Measurements from ENCODE around the gene VSTM4.

The VSTM4 gene

GRCh38 chr10:49036638-49037037 is 78.7 kb downstream of the VSTM4 start:
- no peak for DNase-seq

GRCh38 chr10:49035920-49036319 is 79.4 kb downstream of the VSTM4 start:
- DNase-seq, result no peak

GRCh38 chr10:49034925-49035324 is 80.4 kb downstream of the VSTM4 start:
- no peak for DNase-seq

GRCh38 chr10:49033939-49034338 is 81.4 kb downstream of the VSTM4 start:
- no peak for DNase-seq

- DNase-seq, result no peak
Measured at GRCh38 chr10:49029666-49030065, 85.7 kb downstream of the VSTM4 start.

- DNase-seq, result no peak
Measured at GRCh38 chr10:49028639-49029038, 86.7 kb downstream of the VSTM4 start.

- DNase-seq, result no peak
Measured at GRCh38 chr10:49025347-49025983, 89.9 kb downstream of the VSTM4 start.

- no peak for DNase-seq
Measured at GRCh38 chr10:49024484-49024883, 90.8 kb downstream of the VSTM4 start.

GRCh38 chr10:49023752-49024151 is 91.6 kb downstream of the VSTM4 start:
- no peak for DNase-seq

GRCh38 chr10:49023071-49023470 is 92.3 kb downstream of the VSTM4 start:
- DNase-seq, result no peak

GRCh38 chr10:49021685-49022084 is 93.6 kb downstream of the VSTM4 start:
- no peak for DNase-seq

GRCh38 chr10:49015700-49016099 is 99.6 kb downstream of the VSTM4 start:
- no peak for DNase-seq

- DNase-seq, result no peak
Measured at GRCh38 chr10:49012603-49013002, 102.7 kb downstream of the VSTM4 start.

GRCh38 chr10:49011756-49012155 is 103.6 kb downstream of the VSTM4 start:
- no peak for DNase-seq

- no peak for DNase-seq
Measured at GRCh38 chr10:49010865-49011264, 104.5 kb downstream of the VSTM4 start.

- DNase-seq, result no peak
Measured at GRCh38 chr10:49010295-49010694, 105.0 kb downstream of the VSTM4 start.

GRCh38 chr10:49009199-49009979 is 105.9 kb downstream of the VSTM4 start:
- no peak for DNase-seq

GRCh38 chr10:49008505-49009198 is 106.7 kb downstream of the VSTM4 start:
- DNase-seq, result no peak

GRCh38 chr10:49008091-49008490 is 107.2 kb downstream of the VSTM4 start:
- no peak for DNase-seq

GRCh38 chr10:49007129-49007528 is 108.2 kb downstream of the VSTM4 start:
- no peak for DNase-seq

- no peak for DNase-seq
Measured at GRCh38 chr10:49005270-49005669, 110.1 kb downstream of the VSTM4 start.

- peak; percentile 49 for DNase-seq
Measured at GRCh38 chr10:49001870-49002672, 113.3 kb downstream of the VSTM4 start.

GRCh38 chr10:49001402-49001801 is 113.9 kb downstream of the VSTM4 start:
- no peak for DNase-seq

Measured in NCI-H1436 (cell line).